Prostate gland (tissue), 2 donors: ENCODE data around the gene PCDH12. TPM values are rescaled to one million over a fixed set of nuclear protein-coding genes. Genes with fewer than 3 reads are reported as not detected.

ENCODE experiments used
- DNase-seq: peaks from one replicate; pipeline ENCODE4 v3.0.0-alpha.2; 2019; ENCODE audit warnings: low spot score
- H3K27ac ChIP-seq, 2 donors: fragments of 200-600 bp; sonication (generic); 2 replicates each; pipeline ENCODE4 v1.5.1; 2017 to 2019
- H3K27me3 ChIP-seq: fragments of 200-600 bp; sonication (generic); replicated peaks from 2 replicates; pipeline ENCODE4 v1.5.1; 2019; ENCODE audit not compliant: insufficient read depth
- H3K36me3 ChIP-seq, 2 donors: fragments of 200-600 bp; sonication (generic); 1 replicate in 1 of 2; 2 replicates in 1 of 2; pipeline versions ENCODE4 v1.5.1 to v1.8.1; 2017 to 2019
- H3K4me1 ChIP-seq: fragments of 200-600 bp; sonication (generic); replicated peaks from 2 replicates; pipeline ENCODE4 v1.5.1; 2019
- H3K4me3 ChIP-seq, 2 donors: fragments of 200-600 bp; sonication (generic); 2 replicates each; pipeline ENCODE4 v1.5.1; 2017 to 2019
- H3K9me3 ChIP-seq: fragments of 200-600 bp; sonication (generic); 2 replicates; pipeline ENCODE4 v1.5.1; 2017
- CTCF ChIP-seq, 4 experiments: fragments of 200-600 bp in 2 of 4; fragments of 450-650 bp in 2 of 4; sonication (generic) in 2 of 4; IDR thresholded peaks; 1 replicate in 3 of 4; 2 replicates in 1 of 4; pipeline ENCODE4 v1.5.1; 2016 to 2019; ENCODE audit warnings: antibody characterized with exemption in 4 of 4, mild to moderate bottlenecking in 2 of 4, moderate library complexity in 2 of 4
- POLR2A ChIP-seq: fragments of 450-650 bp; IDR thresholded peaks from one replicate; pipeline ENCODE4 v1.6.1; 2016; ENCODE audit warnings: antibody characterized with exemption, mild to moderate bottlenecking
- POLR2AphosphoS5 ChIP-seq: sonication (generic); formaldehyde crosslinking; IDR thresholded peaks from one replicate; pipeline ENCODE4 v1.6.1; 2017; ENCODE audit warnings: antibody characterized with exemption
- WGBS: methylation state at CpG from one replicate; pipeline ENCODE4 v1.1.5; 2018; 5-methylcytosine and 5-hydroxymethylcytosine counted together
- intact Hi-C: fragments of 100-400 bp; cut with DNase I; formaldehyde crosslinking; loops from one replicate; pipeline ENCODE4 v1.14.2; 2022
- total RNA-seq, 2 donors: library from RNA; depleted of rRNA; stranded (reverse); fragments of >200 nt; gene quantifications; one replicate each; pipeline ENCODE4 v1.1.0, GENCODE V29; 2016

PCDH12 gene
- total RNA-seq, 2 donors from 2014 or later, result 0.82 to 1.4 TPM

- TF ChIP-seq POLR2AphosphoS5 (no peak), POLR2A (no peak), CTCF (IDR thresholded peaks at IDR 0.05) (no peak)
- H3K4me1 ChIP-seq, result no peaks in the 10 kb centered on the region
- H3K27me3 ChIP-seq, result no peaks in the 10 kb centered on the region
- intact Hi-C loops, result no loop called here
- no peaks in the 10 kb centered on the region for H3K9me3 ChIP-seq
- no peaks in the 10 kb centered on the region for H3K36me3 ChIP-seq
- H3K4me3 ChIP-seq, result no peak overlapping the region
- no peak for DNase-seq
- 65% methylated on average over 2 of the region's 2 CpGs for WGBS
- H3K27ac ChIP-seq, result no peak overlapping the region
Measured at GRCh38 chr5:141898448-141899049, 59.5 kb downstream of the PCDH12 start.

DNA sequence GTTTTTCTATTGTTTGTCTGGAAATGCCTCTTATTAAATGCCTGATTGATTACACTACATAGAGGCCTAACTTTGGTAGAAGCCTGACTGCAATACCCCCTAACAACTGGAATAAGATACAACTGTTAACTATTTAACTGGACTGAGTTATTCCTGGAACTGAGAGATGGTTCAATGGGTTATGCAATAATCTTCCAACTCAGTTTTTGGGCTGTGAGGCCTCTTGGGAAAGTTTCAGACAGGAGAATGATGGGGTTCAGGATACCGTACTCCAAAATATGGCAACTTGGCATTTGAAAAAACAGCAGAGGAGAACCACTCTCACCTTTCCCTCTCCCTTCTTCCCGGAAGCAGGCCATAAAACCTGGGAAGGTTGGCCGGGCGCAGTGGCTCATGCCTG is 60.6 kb downstream of the PCDH12 start:
- Histone ChIP-seq H3K36me3 (no peaks in the 10 kb centered on the region), H3K27me3 (no peaks in the 10 kb centered on the region), H3K4me3 (no peak overlapping the region), H3K27ac (no peak overlapping the region), H3K9me3 (no peaks in the 10 kb centered on the region), H3K4me1 (no peaks in the 10 kb centered on the region)
- intact Hi-C loops, result no loop called here
- no peak for DNase-seq
- no peak for TF ChIP-seq POLR2A
- WGBS, result 94% methylated on average over 4 of the region's 4 CpGs

Other genes with a start within 250 kb of the PCDH12 start
- 10 to 100 TPM; 49.2 to 81.1 TPM for gene PCDH1, start 79.8 kb downstream of the PCDH12 start, total RNA-seq
- 10 to 100 TPM; 66.7 to 98.1 TPM for gene DELE1, start 34.3 kb downstream of the PCDH12 start, total RNA-seq
- 10 to 100 TPM; 40.8 to 66.9 TPM for gene RNF14, start 10.9 kb upstream of the PCDH12 start, total RNA-seq
- gene GNPDA1, start 54.8 kb upstream of the PCDH12 start, total RNA-seq, result 10 to 100 TPM; 30.0 to 58.5 TPM
- 100 to 1,000 TPM; 134 to 234 TPM for gene NDFIP1, start 150.6 kb upstream of the PCDH12 start, total RNA-seq